ENCODE measurements around the gene SMIM3.
"Not testable (repeated sequence)": the region's sequence is repeated elsewhere in the genome, so short reads cannot be mapped to it uniquely, and the experiment has no call there.

Gene SMIM3

DNA sequence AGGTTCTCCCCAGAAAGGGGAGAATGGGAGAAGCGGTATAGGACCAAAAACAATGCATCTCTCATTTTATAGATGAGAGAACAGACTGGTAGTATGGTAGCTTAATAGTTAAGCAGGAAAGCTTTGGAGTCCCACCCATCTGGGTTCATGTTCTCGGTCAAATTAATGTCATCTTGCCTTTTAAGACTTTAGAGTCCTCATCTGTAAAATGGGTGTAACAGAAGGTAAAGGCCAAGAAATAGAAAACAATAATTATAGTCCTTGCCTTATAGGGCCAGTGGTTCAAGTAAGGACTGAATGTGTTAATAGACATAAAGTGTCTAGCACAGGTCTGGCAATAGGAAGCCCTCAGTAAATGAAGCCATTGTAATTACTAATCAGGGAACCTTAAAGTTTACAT is 16.4 kb downstream of the SMIM3 start:
- no peak for FAIRE-seq

DNA sequence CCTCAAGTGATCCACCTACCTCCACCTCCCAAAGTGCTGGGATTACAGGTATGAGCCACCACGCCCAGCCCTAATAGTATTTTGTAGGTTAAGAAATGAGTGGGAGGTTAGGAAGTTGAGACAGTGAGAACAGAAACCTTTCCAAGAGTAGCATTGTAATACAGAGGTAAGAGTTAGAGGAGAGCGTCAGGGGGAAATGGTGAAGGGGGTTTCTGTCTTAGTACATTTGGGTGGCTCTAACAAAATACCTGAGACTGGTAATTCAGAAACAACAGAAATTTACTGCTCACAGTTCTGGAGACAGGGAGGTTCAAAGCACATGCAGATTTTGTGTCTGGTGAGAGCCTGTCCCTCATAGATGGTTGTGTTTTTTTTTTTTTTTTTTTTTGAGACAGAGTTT is 18.8 kb downstream of the SMIM3 start:
- FAIRE-seq, result no peak

DNA sequence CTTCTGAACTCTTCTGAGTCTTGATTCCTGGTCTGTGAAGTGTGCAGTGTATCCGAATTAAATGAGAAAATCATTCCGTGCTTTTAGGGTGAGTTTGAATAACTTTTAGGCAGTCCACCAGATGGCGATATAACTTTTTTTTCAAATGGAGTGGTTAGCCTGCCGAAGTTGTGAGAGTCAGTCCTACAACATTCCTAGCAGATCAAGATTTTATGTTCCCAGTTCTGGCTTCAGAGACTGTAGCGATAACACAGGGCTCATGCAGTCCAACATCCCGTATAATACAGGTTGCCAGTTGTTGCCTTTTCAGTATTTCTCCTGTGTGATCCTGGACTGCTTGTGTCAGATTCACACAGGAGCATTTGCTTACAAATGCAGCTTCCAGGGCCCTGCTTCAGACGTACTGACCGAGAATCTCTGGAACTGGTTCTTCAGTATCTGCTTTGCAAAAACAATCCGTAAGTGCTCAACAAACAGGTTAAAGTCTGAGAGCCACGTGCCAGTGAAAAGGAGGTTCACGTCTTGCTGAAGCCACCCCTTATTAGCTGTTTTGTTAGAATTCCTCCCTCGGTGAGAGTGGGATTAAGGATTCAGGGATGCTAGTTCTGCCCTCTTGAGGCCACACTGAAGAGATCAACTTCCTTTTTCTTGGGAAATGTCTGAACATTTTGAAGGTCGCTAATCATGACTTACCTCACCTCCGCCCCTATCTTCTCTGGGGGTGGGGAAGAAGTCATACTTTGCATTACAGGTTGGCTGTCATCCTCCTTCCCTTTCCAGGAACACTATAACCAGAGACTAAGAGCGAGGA is 22.8 kb downstream of the SMIM3 start:
- FAIRE-seq, result no peak

DNA sequence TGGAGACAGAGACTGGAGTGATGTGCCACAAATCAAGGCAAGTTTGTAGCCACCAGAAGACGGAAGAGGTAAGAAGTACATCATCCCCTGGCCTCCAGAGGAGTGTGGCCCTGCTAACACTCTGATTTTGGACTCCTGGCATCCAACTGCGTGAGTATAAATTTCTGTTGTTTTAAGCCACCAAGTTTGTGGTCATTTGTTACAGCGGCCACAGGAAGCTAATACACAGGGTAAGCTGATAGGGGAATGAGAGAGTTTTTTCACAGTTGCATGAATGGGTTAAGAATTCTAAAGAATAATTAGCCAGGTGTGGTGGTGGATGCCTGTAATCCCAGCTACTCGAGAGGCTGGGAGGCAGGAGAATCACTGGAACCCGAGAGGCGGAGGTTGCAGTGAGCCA is 25.8 kb downstream of the SMIM3 start:
- FAIRE-seq, result no peak

DNA sequence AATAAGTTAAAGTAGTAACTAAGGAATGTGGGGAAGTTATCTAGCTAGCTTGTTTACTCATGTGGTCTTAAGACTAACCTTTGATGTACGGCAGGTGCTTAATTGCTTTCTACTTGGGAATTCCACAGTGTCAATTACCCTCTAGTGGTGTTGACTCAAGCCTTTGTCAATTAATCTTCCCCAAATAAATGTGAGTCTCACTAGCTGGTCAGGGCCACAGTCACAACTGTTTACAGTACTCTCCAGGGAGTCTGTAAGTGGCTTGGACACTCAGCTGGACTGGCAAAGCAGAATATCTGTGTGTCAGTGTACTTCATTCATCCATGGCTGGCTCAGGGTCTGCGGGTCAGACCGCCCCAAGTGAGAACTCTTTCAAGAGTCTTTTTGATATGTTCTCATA is 30.8 kb downstream of the SMIM3 start:
- no peak for FAIRE-seq

DNA sequence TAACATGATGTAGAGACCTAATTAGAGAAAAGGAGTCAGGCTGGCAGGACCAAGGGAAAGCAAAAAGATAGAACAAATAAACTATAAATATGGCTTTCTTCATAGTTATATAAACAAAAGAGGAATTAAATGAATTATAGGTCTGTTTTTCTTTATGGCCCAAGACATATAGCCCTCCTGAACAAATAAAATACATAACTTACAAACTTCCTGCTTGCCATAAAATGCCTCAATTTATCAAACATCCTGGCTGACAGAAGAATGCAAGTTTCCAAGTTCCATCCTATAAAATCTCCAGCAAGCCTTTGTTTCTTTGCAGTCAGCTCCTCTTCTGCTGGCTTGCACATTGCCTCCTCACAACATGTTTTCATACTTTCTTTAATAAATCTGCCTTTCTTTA is 36.5 kb downstream of the SMIM3 start:
- no peak for FAIRE-seq

DNA sequence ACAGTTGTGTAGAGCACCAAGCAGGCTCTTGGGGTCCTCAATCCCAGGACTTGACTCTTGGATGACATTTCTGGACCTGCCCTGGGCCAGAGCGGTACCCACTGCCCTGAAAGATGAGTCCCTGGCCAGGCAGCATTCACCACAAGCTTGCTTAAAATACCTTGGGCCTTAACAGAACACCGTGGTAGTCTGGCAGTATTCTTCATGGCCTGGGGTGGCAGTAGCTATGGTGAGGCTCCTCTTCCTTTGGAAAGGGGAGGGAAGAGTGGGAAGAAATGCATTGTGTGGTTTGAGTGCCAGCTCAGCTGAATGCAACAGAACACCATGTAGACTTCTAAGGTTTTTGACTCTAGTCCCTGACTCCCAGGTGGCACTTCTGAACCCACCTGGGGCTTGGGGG is 38.4 kb downstream of the SMIM3 start:
- no peak for FAIRE-seq

DNA sequence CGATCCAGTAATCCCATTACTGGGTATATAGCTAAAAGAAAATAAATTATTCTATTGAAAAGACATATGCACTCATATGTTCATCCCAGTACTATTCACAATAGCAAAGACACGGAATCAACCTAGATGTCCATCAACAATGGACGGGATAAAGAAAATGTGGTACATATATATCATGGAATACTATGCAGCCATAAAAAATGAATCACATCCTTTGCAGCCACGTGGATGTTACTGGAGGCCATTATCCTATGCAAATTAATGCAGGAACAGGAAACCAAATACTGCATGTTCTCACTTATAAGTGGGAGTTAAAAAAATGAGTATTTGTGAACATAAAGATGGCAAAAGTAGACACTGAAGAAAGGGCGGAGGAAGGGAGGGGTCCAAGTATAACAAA is 51.2 kb downstream of the SMIM3 start:
- no peak for FAIRE-seq

DNA sequence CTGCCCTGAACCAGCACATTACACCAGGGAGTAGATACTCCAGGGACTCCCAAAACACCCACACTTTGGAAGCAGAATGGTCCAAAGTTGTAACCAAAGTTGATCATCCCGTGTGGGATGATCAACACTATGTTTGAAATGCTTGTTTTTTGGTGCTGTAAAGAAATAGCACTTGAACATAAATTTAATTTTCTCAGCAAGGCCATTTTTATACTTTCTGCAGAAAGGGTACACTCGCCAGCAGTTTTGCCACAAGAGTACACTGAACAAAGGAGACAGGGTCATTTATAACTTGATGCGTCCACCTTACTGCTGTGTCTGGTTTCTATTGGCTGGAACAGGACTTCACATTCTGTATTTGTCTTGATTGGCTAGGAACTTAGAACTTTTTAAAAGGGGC is 53.3 kb downstream of the SMIM3 start:
- not testable (repeated sequence) for FAIRE-seq

DNA sequence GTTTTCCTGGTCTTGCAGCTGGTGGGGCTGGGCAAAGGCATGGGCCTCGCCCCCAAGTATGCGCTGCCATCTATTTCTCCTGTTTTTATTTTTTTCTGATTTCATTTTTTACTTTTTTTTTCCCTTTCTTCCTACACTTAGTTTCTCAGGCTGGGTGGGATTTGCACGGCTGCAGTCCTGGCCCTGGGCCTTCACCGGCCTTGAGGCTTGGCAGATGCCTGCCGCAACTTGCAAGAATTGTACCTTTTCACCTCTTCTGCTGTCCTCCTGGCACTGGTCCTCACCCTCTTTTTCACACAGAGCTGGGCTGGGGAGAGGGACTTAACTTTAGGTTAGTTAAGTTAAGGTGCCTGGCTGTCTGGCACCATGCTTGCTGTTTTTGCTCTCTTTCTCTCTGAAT is 57.5 kb downstream of the SMIM3 start:
- FAIRE-seq, result no peak

DNA sequence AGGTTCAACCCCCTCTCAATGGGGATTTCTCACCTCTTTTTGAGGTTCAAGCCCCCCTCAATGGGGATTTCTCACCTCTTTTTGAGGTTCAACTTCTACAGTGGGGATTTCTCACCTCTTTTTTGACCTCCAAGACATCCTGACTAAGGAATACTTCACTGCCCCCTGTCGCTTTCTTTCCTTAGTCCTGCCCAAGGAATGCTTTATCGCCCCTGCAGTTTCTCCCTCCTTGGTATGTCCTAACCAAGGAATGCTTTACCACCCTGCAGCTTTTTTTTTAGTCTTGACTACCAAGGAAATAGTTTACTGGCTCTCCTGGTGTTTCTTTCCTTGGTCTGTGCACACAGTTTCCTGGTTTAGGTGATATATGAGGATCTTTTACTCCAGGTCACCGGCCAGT is 58.1 kb downstream of the SMIM3 start:
- FAIRE-seq, result no peak

DNA sequence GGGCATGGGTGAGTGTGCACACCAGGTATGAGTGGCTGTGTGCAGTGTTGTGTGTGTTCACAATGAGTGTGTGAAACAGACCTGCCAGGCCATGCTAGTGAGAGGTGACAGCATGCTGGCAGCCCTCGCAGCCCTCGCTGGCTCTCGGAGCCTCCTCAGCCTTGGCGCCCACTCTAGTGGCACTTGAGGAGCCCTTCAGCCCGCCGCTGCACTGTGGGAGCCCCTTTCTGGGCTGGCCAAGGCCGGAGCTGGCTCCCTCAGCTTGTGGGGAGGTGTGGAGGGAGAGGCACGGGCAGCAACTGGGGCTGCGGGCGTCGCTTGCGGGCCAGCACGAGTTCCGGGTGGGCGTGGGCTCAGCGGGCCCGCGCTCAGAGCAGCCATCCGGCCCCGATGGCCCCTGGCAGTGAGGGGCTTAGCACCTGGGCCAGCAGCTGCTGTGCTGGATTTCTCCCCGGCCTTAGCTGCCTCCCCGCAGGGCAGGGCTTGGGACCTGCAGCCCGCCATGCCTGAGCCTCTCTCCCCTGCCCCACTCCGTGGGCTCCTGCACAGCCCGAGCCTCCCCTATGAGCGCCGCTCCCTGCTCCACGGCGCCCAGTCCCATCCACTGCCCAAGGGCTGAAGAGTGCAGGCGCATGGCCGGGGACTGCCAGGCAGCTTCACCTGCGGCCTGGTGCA is 66.8 kb downstream of the SMIM3 start:
- not testable (repeated sequence) for FAIRE-seq

DNA sequence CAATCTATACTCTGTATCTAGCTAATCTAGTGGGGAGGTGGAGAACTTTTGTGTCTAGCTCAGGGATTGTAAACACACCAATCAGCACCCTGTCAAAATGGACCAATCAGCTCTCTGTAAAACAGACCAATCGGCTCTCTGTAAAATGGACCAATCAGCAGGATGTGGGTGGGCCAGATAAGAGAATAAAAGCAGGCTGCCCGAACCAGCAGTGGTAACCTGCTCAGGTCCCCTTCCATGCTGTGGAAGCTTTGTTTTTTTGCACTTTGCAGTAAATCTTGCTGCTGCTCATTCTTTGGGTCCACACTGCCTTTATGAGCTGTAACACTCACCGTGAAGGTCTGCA is 67.7 kb downstream of the SMIM3 start, which contains the start of gene IRGM:
Gene IRGM (plus strand): TSS at position 214 of the 346 bp plus-strand sequence. CDS start 1,603 bp downstream, outside the sequence.
- not testable (repeated sequence) for FAIRE-seq

All from colon (tissue), 2 donors.